ENCODE results near the gene ZNHIT1. TPM values are rescaled to one million over a fixed set of nuclear protein-coding genes. Genes with fewer than 3 reads are reported as not detected.
A peak's percentile ranks its signal among the peaks of the same experiment; 100 is the strongest.

Gene ZNHIT1
- total RNA-seq, 1 donor from 2014 or later, result 51.9 TPM

- H3K4me1 ChIP-seq, result peaks cover 15% of the 10 kb centered on the region
- DNase-seq, result no peak
- intact Hi-C loops (cut with DNase I), result no loop called here
- TF ChIP-seq CTCF (IDR thresholded peaks at IDR 0.05), result no peak
- no peak overlapping the region for H3K4me3 ChIP-seq
- no peaks in the 10 kb centered on the region for H3K9me3 ChIP-seq
- H3K27ac ChIP-seq, result no peak overlapping the region
- ATAC-seq, result no peak
- H3K36me3 ChIP-seq, result peaks cover 15% of the 10 kb centered on the region
- H3K27me3 ChIP-seq, result no peaks in the 10 kb centered on the region
Observed at GRCh38 chr7:101233907-101234547, 16.1 kb downstream of the ZNHIT1 start.

- no peak for DNase-seq
- Histone ChIP-seq H3K9me3 (no peaks in the 10 kb centered on the region), H3K4me1 (peaks cover 15% of the 10 kb centered on the region), H3K4me3 (no peak overlapping the region), H3K27me3 (no peaks in the 10 kb centered on the region), H3K36me3 (peaks cover 17% of the 10 kb centered on the region), H3K27ac (no peak overlapping the region)
- intact Hi-C loops (cut with DNase I), result no loop called here
- TF ChIP-seq CTCF (IDR thresholded peaks at IDR 0.05), result no peak
- no peak for ATAC-seq
Observed at GRCh38 chr7:101234636-101235035, 16.7 kb downstream of the ZNHIT1 start.

- no peaks in the 10 kb centered on the region for H3K9me3 ChIP-seq
- intact Hi-C loops (cut with DNase I), result no loop called here
- H3K27ac ChIP-seq, result no peak overlapping the region
- DNase-seq, result no peak
- ATAC-seq, result no peak
- H3K4me1 ChIP-seq, result peaks cover 15% of the 10 kb centered on the region
- TF ChIP-seq CTCF (IDR thresholded peaks at IDR 0.05), result peak; percentile 28
- H3K36me3 ChIP-seq, result peaks cover 21% of the 10 kb centered on the region
- no peak overlapping the region for H3K4me3 ChIP-seq
- H3K27me3 ChIP-seq, result no peaks in the 10 kb centered on the region
Observed at GRCh38 chr7:101235050-101235449, 17.1 kb downstream of the ZNHIT1 start.

GRCh38 chr7:101235522-101235921, 17.6 kb downstream of the ZNHIT1 start:
- H3K4me3 ChIP-seq, result no peak overlapping the region
- ATAC-seq, result no peak
- H3K9me3 ChIP-seq, result no peaks in the 10 kb centered on the region
- H3K4me1 ChIP-seq, result peaks cover 15% of the 10 kb centered on the region
- TF ChIP-seq CTCF (IDR thresholded peaks at IDR 0.05), result no peak
- H3K27me3 ChIP-seq, result no peaks in the 10 kb centered on the region
- intact Hi-C loops (cut with DNase I), result no loop called here
- no peak for DNase-seq
- H3K36me3 ChIP-seq, result peaks cover 26% of the 10 kb centered on the region
- no peak overlapping the region for H3K27ac ChIP-seq

- peaks cover 31% of the 10 kb centered on the region for H3K36me3 ChIP-seq
- no peak overlapping the region for H3K4me3 ChIP-seq
- no peak for TF ChIP-seq CTCF (IDR thresholded peaks at IDR 0.05)
- peaks cover 15% of the 10 kb centered on the region for H3K4me1 ChIP-seq
- H3K27me3 ChIP-seq, result no peaks in the 10 kb centered on the region
- no peak overlapping the region for H3K27ac ChIP-seq
- ATAC-seq (no peak), DNase-seq (no peak)
- intact Hi-C loops (cut with DNase I), result no loop called here
- no peaks in the 10 kb centered on the region for H3K9me3 ChIP-seq
Observed at GRCh38 chr7:101236292-101236835, 18.4 kb downstream of the ZNHIT1 start.
